Dorsolateral prefrontal cortex (tissue), 118 donors: ENCODE measurements around the gene KISS1R. TPM values are rescaled to one million over a fixed set of nuclear protein-coding genes. Genes with fewer than 3 reads are reported as not detected.

Experiments used
- total RNA-seq, 120 experiments: library from RNA; stranded (reverse); gene quantifications; one replicate each; pipeline versions ENCODE4 v1.2.3 to v1.2.4, GENCODE V29; 2022

Gene KISS1R
- total RNA-seq, 120 experiments from 2014 or later, result 0.29 to 3.5 (median 1.0) TPM; not detected in 5

Other genes with a start within 250 kb of the KISS1R start
- 10 to 100 TPM in 118 of 120 experiments, 1 to 10 TPM in 2; 9.3 to 35.4 (median 18.1) TPM for gene FSTL3, start 240.9 kb upstream of the KISS1R start, total RNA-seq
- gene PRSS57, start 221.9 kb upstream of the KISS1R start, total RNA-seq, result under 1 TPM in 1 of 120 experiments, not detected in 119; 0.50 TPM
- 100 to 1,000 TPM; 133 to 479 (median 272) TPM for gene PALM, start 208.4 kb upstream of the KISS1R start, total RNA-seq
- gene MISP, start 166.2 kb upstream of the KISS1R start, total RNA-seq, result 1 to 10 TPM in 3 of 120 experiments, under 1 TPM in 60, not detected in 57; 0.15 to 1.5 (median 0.35) TPM
- gene PTBP1, start 119.9 kb upstream of the KISS1R start, total RNA-seq, result 100 to 1,000 TPM in 11 of 120 experiments, 10 to 100 TPM in 109; 40.5 to 125 (median 72.0) TPM
- gene PLPPR3, start 95.4 kb upstream of the KISS1R start, total RNA-seq, result 10 to 100 TPM in 118 of 120 experiments, 1 to 10 TPM in 2; 7.9 to 52.2 (median 26.6) TPM
- gene AZU1, start 89.5 kb upstream of the KISS1R start, total RNA-seq, result 1 to 10 TPM in 59 of 120 experiments, under 1 TPM in 48, not detected in 13; 0.28 to 6.9 (median 1.1) TPM
- 1 to 10 TPM in 47 of 120 experiments, under 1 TPM in 37, not detected in 36; 0.46 to 9.3 (median 1.0) TPM for gene PRTN3, start 76.3 kb upstream of the KISS1R start, total RNA-seq
- 1 to 10 TPM in 13 of 120 experiments, under 1 TPM in 14, not detected in 93; 0.47 to 5.3 (median 1.00) TPM for gene ELANE, start 65.0 kb upstream of the KISS1R start, total RNA-seq
- gene CFD, start 57.7 kb upstream of the KISS1R start, total RNA-seq, result 1 to 10 TPM in 102 of 120 experiments, under 1 TPM in 16, not detected in 2; 0.44 to 6.5 (median 1.9) TPM
- gene MED16, start 24.1 kb upstream of the KISS1R start, total RNA-seq, result 100 to 1,000 TPM in 1 of 120 experiments, 10 to 100 TPM in 119; 48.8 to 100 (median 63.9) TPM
- gene RNU6-9, start 23.8 kb upstream of the KISS1R start, total RNA-seq, result not detected
- 10 to 100 TPM; 26.1 to 60.5 (median 37.5) TPM for gene R3HDM4, start 4.1 kb upstream of the KISS1R start, total RNA-seq
- gene ARID3A, start 8.7 kb downstream of the KISS1R start, total RNA-seq, result 10 to 100 TPM in 40 of 120 experiments, 1 to 10 TPM in 80; 3.8 to 17.6 (median 8.7) TPM
- gene WDR18, start 67.0 kb downstream of the KISS1R start, total RNA-seq, result 10 to 100 TPM; 20.6 to 51.2 (median 30.3) TPM
- under 1 TPM in 3 of 120 experiments, not detected in 117; 0.13 to 0.76 (median 0.16) TPM for gene GRIN3B, start 83.1 kb downstream of the KISS1R start, total RNA-seq
- 100 to 1,000 TPM in 119 of 120 experiments, 10 to 100 TPM in 1; 98.2 to 236 (median 132) TPM for gene TMEM259, start 103.8 kb downstream of the KISS1R start, total RNA-seq
- gene RNU6-2, start 104.2 kb downstream of the KISS1R start, total RNA-seq, result not detected
- gene CNN2, start 109.3 kb downstream of the KISS1R start, total RNA-seq, result 10 to 100 TPM in 31 of 120 experiments, 1 to 10 TPM in 89; 1.1 to 28.7 (median 6.6) TPM
- gene ABCA7, start 122.8 kb downstream of the KISS1R start, total RNA-seq, result 10 to 100 TPM; 12.5 to 56.5 (median 28.1) TPM
- gene ARHGAP45, start 149.8 kb downstream of the KISS1R start, total RNA-seq, result 10 to 100 TPM in 55 of 120 experiments, 1 to 10 TPM in 65; 2.8 to 23.4 (median 9.5) TPM
- gene POLR2E, start 178.0 kb downstream of the KISS1R start, total RNA-seq, result 100 to 1,000 TPM; 114 to 230 (median 158) TPM
- 100 to 1,000 TPM; 189 to 425 (median 310) TPM for gene GPX4, start 186.7 kb downstream of the KISS1R start, total RNA-seq